CD4-positive, alpha-beta T cell treated with Interleukin-12 subunit alpha and Interleukin-12 subunit beta, for 1 hour (primary cell): ENCODE data around the gene SSR4.

ENCODE experiments used
- DNase-seq: peaks from one replicate; pipeline ENCODE4 v3.0.0-alpha.2; 2020

The SSR4 gene

DNA sequence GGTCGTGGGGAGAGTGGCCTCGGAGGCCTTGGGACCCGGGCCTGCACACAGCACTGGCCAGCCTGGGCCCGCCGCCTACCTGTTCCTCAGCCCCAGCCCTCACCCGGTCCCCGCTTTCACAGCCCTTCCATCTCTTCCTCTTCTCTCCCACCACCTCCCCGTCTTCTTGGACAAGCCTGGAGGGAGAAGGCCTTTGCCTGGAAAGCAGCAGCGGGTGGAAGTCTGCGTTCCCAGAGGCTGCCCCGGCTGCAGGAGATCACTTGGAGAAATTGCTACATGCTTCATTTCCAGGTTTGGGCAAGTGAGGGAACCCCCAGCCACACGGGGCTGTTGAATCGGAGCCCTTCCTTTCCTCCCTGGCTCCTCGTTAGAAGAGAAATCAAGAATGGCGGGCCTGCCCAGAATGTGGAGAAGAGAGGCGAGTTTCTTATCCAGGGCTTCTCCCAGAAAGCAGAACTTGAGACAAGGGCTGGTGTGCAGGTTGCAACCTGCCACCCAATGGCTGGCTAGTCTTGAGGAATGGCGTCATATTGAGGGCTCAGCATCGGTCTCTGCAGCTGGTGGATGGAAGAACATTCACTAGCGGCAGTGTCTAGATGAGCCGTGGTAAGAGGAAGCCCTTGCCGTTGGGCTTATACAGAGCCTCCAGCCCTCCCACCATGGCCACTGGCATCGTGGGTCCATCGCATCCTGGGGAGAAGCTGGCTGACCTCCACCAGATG is 37.1 kb downstream of the SSR4 start:
- DNase-seq: no peak

DNA sequence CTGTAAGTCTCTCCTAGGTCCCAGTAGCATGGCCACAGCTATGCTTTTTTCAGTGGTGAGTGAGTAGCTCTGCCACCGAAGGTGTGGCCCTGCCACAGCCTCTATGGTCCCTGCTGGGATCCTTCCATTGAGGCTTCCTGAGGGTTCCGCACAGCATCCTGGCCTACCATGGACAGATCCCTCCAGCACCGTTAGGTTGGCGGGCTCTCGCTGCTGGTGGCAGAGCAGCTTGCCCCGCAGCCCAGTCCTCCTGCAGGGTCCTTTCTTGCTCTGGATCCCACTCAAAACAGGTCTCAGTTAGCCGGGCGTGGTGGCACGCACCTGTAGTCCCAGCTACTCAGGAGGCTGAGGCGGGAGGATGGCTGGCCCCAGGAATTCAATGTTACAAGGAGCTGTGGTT is 38.3 kb downstream of the SSR4 start:
- no peak for DNase-seq

DNA sequence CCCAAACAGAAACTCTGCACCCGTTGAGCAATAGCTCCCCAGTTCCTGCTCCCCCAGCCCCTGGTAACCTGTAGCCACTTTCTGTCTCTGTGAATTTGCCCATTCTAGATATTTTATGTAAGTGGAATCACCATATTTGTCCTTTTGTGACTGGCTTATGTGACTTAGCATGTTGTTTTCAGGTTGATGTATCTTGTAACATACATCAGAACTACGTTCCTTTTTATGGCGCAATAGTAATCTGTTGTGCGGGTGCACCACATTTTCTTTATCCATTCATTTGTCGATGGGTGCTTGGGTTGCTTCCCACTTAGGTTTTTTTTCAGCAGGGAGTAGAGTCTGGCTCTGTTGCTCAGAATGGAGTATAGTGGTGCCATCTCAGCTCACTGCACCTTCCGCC is 42.5 kb downstream of the SSR4 start:
- no peak for DNase-seq

DNA sequence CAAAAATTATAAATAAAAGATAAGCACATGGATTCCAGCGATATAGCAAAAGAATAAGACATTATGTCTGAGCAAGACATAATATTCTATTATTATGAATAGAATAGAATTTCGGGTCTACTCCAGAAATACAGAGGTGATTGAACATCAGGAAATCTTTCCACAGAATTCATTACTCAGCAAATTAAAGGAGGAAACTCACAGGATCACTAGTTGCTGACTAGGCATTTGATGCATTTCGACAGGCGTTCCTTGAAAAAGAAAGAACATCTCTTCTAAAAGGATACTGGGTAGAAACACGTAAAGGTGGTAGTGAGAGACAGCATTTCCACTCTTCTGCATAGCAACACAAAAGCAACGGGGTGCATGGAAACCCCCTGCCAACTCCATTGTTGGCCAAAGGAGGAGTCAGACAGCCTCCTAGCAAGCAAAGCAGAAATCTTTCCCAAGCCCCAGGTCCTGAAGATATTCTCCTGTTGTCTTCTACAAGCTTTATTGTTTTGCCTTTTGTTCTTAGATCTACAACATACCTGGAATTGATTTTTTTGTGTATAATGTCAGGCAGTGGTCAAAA is 50.1 kb downstream of the SSR4 start:
- no peak for DNase-seq

DNA sequence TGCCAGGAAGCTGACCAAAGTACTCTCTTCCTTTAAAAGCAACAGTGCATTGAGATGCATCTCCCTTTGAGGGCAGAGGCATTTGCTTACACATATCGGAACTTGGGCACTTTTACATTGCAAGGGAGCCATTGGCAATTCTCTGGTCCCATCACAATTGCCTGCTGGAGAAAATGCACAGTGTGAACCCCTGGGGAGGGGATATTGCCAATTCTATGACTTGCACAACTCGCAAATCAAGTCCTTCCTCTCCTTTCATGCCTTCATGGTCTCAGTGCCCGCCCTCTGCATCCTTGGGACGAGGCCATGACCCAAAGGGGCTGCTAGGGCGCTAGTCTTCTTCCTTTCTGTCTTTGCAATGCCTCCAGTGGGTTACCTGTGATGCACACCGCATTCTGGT is 50.7 kb downstream of the SSR4 start:
- no peak for DNase-seq

DNA sequence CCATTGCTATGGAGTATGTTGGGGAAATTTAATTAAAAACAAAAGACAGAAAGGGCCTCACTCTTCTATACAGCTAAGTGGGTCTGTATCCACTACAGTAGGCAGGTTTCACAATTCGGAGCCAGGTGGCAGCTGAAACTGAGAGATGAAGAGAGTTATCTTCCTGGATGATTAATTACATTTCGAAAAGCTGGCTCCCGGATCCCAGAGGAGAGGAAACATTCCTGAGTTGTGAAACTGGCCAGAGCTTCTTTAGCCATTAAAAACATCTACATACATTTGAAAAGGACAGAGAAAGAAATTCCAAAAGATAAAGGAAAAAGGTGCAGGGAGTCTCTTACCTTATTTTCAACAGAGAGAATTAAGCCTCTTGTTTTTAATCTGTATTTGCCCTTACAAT is 51.4 kb downstream of the SSR4 start:
- no peak for DNase-seq
